K562 (cell line): ENCODE data around the gene SYNPO2. TPM values are rescaled to one million over a fixed set of nuclear protein-coding genes. Genes with fewer than 3 reads are reported as not detected.

ENCODE experiments used
- ATAC-seq: fragments of 200-7000 bp; cut with Tn5 transposase; 3 replicates; pipeline ENCODE4 v1.9.1; 2020; ENCODE audit warnings: moderate library complexity
- BruUV-seq: library from RNA; stranded (reverse); fragments of 400-500 nt; replicated peaks from 2 replicates; lab custom pipeline; 2021; lab: Mats Ljungman, UMichigan
- CTCF ChIA-PET: fragments of 300-600 bp; formaldehyde crosslinking; extraction: SDS; loops from one replicate; lab custom pipeline; 2021; ENCODE audit warnings: low intra/inter-chr PET ratio; lab: Yijun Ruan, JAX
- POLR2A ChIA-PET: fragments of 300-600, 350-650 bp; sonication (Branson Sonifier 250); formaldehyde crosslinking; extraction: SDS; loops from one replicate; lab custom pipeline; 2021; ENCODE audit warnings: antibody characterized with exemption, inconsistent platforms; lab: Yijun Ruan, JAX
- DNase-seq, 4 experiments: peaks; one replicate each; pipeline versions ENCODE4 v3.0.0 to v3.0.0-alpha.2; 2011 to 2018; ENCODE audit warnings: low spot score in 3 of 4, mixed read lengths in 3 of 4; ENCODE audit errors: extremely low read depth in 1 of 4
- FAIRE-seq: peaks from 2 replicates; lab custom pipeline; 2011; peaks lifted over from hg19 to GRCh38; lab: Jason Lieb, UNC
- H2AFZ ChIP-seq: 2 replicates; pipeline ENCODE4 v1.6.0; 2011; ENCODE audit warnings: low read depth, low read length, control low read depth, inconsistent platforms
- H3K27ac ChIP-seq: fragments of 200-600 bp; 3 replicates; pipeline ENCODE4 v1.8.0; 2011; ENCODE audit warnings: low read depth, mild to moderate bottlenecking, control low read depth, inconsistent platforms, low read length, moderate library complexity, mixed read lengths; ENCODE audit errors: extremely low read depth
- H3K27me3 ChIP-seq, 2 experiments: fragments of 300-600 bp in 1 of 2; 2 replicates in 1 of 2; 3 replicates in 1 of 2; pipeline versions ENCODE4 v1.6.0 to v1.8.0; 2011; ENCODE audit warnings: inconsistent platforms in 2 of 2, low read length in 2 of 2, mild to moderate bottlenecking in 1 of 2, mixed read lengths in 1 of 2, moderate library complexity in 1 of 2; ENCODE audit not compliant: control insufficient read depth in 2 of 2, insufficient read depth in 2 of 2
- H3K36me3 ChIP-seq: fragments of 300-600 bp; 3 replicates; pipeline ENCODE4 v1.8.0; 2011; ENCODE audit warnings: mild to moderate bottlenecking, low read length, inconsistent platforms; ENCODE audit not compliant: control insufficient read depth, insufficient read depth
- H3K4me1 ChIP-seq, 2 experiments: fragments of 200-600 bp in 1 of 2; replicated peaks in 1 of 2; 2 replicates in 1 of 2; 3 replicates in 1 of 2; pipeline versions ENCODE4 v1.5.1 to v1.8.0; 2011; ENCODE audit warnings: inconsistent platforms in 2 of 2, low read length in 2 of 2, mild to moderate bottlenecking in 1 of 2, mixed read lengths in 1 of 2, moderate library complexity in 1 of 2; ENCODE audit not compliant: control insufficient read depth in 2 of 2, insufficient read depth in 2 of 2
- H3K4me2 ChIP-seq: 2 replicates; pipeline ENCODE4 v1.6.1; 2011; ENCODE audit warnings: low read length, control low read depth, inconsistent platforms, mixed read lengths; ENCODE audit not compliant: insufficient read depth
- H3K4me3 ChIP-seq: fragments of 200-600 bp; sonication (generic), shearing (Covaris generic); 2 replicates; pipeline ENCODE4 v1.5.1; 2016; ENCODE audit warnings: control low read depth, inconsistent platforms
- H3K79me2 ChIP-seq: fragments of 200-600 bp; 3 replicates; pipeline ENCODE4 v1.8.0; 2011; ENCODE audit warnings: low read length, inconsistent platforms; ENCODE audit not compliant: control insufficient read depth, insufficient read depth
- H3K9ac ChIP-seq, 2 experiments: 2 replicates each; pipeline versions ENCODE4 v1.6.0 to v1.6.1; 2011; ENCODE audit warnings: low read depth in 2 of 2, low read length in 2 of 2, control low read depth in 1 of 2, inconsistent platforms in 1 of 2, mild to moderate bottlenecking in 1 of 2, mixed read lengths in 1 of 2; ENCODE audit not compliant: insufficient read depth in 1 of 2
- H3K9me1 ChIP-seq: one replicate; pipeline ENCODE4 v1.6.0; 2011; ENCODE audit warnings: inconsistent platforms, mild to moderate bottlenecking, low read length, moderate library complexity; ENCODE audit not compliant: control insufficient read depth, insufficient read depth
- H3K9me3 ChIP-seq: replicated peaks from 2 replicates; pipeline ENCODE4 v1.5.1; 2011; ENCODE audit warnings: low read depth, low read length, inconsistent platforms; ENCODE audit not compliant: control insufficient read depth, insufficient read depth
- H4K20me1 ChIP-seq: replicated peaks from 2 replicates; pipeline ENCODE4 v1.6.1; 2011; ENCODE audit warnings: low read length, inconsistent platforms, mixed read lengths; ENCODE audit not compliant: control insufficient read depth, insufficient read depth
- BCOR ChIP-seq: fragments of 450-650 bp; IDR thresholded peaks from 2 replicates; pipeline ENCODE4 v1.6.1; 2016
- CREB1 ChIP-seq, 2 experiments: sonication (generic) in 1 of 2; formaldehyde crosslinking in 1 of 2; IDR thresholded peaks; 2 replicates each; pipeline versions ENCODE4 v1.6.1 to v1.8.0; 2012 to 2022; ENCODE audit warnings: inconsistent platforms in 1 of 2, mild to moderate bottlenecking in 1 of 2, missing genetic modification reagents in 1 of 2, moderate library complexity in 1 of 2
- CREB3L1 ChIP-seq: fragments of 450-650 bp; IDR thresholded peaks from 2 replicates; pipeline ENCODE4 v1.6.1; 2014; ENCODE audit warnings: low read depth, mild to moderate bottlenecking, moderate library complexity, borderline replicate concordance
- E2F6 ChIP-seq, 2 experiments: IDR thresholded peaks; 2 replicates each; pipeline ENCODE4 v1.6.1; 2011; ENCODE audit warnings: borderline replicate concordance in 1 of 2, control low read depth in 1 of 2, low read depth in 1 of 2, low read length in 1 of 2, mild to moderate bottlenecking in 1 of 2, mixed read lengths in 1 of 2, moderate library complexity in 1 of 2; ENCODE audit not compliant: insufficient read depth in 1 of 2, insufficient read length in 1 of 2, poor library complexity in 1 of 2, severe bottlenecking in 1 of 2; ENCODE audit errors: extremely low read depth in 1 of 2
- HSF4 ChIP-seq: fragments of 250-450 bp; sonication (Bioruptor Pico); IDR thresholded peaks from 2 replicates; pipeline ENCODE4 v2.1.2; 2022; ENCODE audit warnings: mild to moderate bottlenecking, moderate library complexity, borderline replicate concordance
- ILF3 ChIP-seq: fragments of 450-650 bp; IDR thresholded peaks from 2 replicates; pipeline ENCODE4 v1.6.1; 2018; ENCODE audit warnings: antibody characterized with exemption, mild to moderate bottlenecking, moderate library complexity, borderline replicate concordance
- MAZ ChIP-seq, 2 experiments: fragments of 450-650 bp in 1 of 2; sonication (generic) in 1 of 2; formaldehyde crosslinking; IDR thresholded peaks in 1 of 2; conservative IDR thresholded peaks in 1 of 2; 2 replicates each; pipeline versions ENCODE4 v1.4.0 to v1.5.0; 2020; ENCODE audit warnings: mild to moderate bottlenecking in 1 of 2, missing genetic modification reagents in 1 of 2
- POLR2AphosphoS2 ChIP-seq: IDR thresholded peaks from 2 replicates; pipeline ENCODE4 v1.6.1; 2012; ENCODE audit warnings: low read length, improper control_type of control experiment
- POLR2G ChIP-seq: fragments of 200-400 bp; formaldehyde crosslinking; IDR thresholded peaks from 2 replicates; pipeline ENCODE4 v1.6.1; 2017; ENCODE audit warnings: low read depth, mild to moderate bottlenecking, antibody characterized with exemption, low read length, moderate library complexity
- RB1 ChIP-seq: fragments of 450-650 bp; IDR thresholded peaks from 2 replicates; pipeline ENCODE4 v1.6.1; 2017; ENCODE audit warnings: low read depth, mild to moderate bottlenecking
- RHOXF2B ChIP-seq: fragments of 250-450 bp; sonication (Bioruptor Pico); conservative IDR thresholded peaks from 2 replicates; pipeline ENCODE4 v1.5.1; 2021
- SAP30 ChIP-seq: fragments of 200-600 bp; sonication (generic); IDR thresholded peaks from 2 replicates; pipeline ENCODE4 v1.6.1; 2012; ENCODE audit warnings: borderline replicate concordance, low read depth, mild to moderate bottlenecking, moderate library complexity, low read length, control low read depth, inconsistent platforms; ENCODE audit not compliant: insufficient read depth, poor library complexity, severe bottlenecking
- SMARCE1 ChIP-seq: fragments of 450-650 bp; IDR thresholded peaks from 2 replicates; pipeline ENCODE4 v1.7.1; 2016; ENCODE audit warnings: mild to moderate bottlenecking
- STAT5B ChIP-seq: fragments of 250-450 bp; sonication (Bioruptor Pico); IDR thresholded peaks from 2 replicates; pipeline ENCODE4 v1.8.0; 2021; ENCODE audit warnings: mild to moderate bottlenecking, inconsistent platforms
- THRA ChIP-seq: fragments of 450-650 bp; IDR thresholded peaks from 2 replicates; pipeline ENCODE4 v1.6.1; 2017; ENCODE audit warnings: mild to moderate bottlenecking, moderate library complexity
- ZC3H8 ChIP-seq: fragments of 450-650 bp; IDR thresholded peaks from 2 replicates; pipeline ENCODE4 v1.6.1; 2017
- ZNF133 ChIP-seq: fragments of 250-450 bp; sonication (Bioruptor Pico); IDR thresholded peaks from 2 replicates; pipeline ENCODE4 v1.4.0; 2020; ENCODE audit warnings: mild to moderate bottlenecking
- ZNF655 ChIP-seq: fragments of 250-450 bp; sonication (Bioruptor Pico); IDR thresholded peaks from 2 replicates; pipeline ENCODE4 v1.5.0; 2021
- ZNF830 ChIP-seq: fragments of 250-450 bp; sonication (Bioruptor Pico); IDR thresholded peaks from 2 replicates; pipeline ENCODE4 v1.5.0; 2021; ENCODE audit warnings: mild to moderate bottlenecking
- WGBS: fragments of 100-300 bp; shearing (Covaris generic); methylation state at CpG from one replicate; pipeline ENCODE4 v1.1.6; 2016; ENCODE audit warnings: low coverage, mixed read lengths; ENCODE audit not compliant: insufficient coverage; ENCODE audit errors: missing lambda C conversion rate; 5-methylcytosine and 5-hydroxymethylcytosine counted together
- in situ Hi-C: fragments of 300-500 bp; cut with MboI; formaldehyde crosslinking; loops from 4 replicates; pipeline ENCODE4 v1.15.0; 2018; ENCODE audit warnings: inconsistent platforms, mixed read lengths
- intact Hi-C: fragments of 100-400 bp; cut with micrococcal nuclease; formaldehyde crosslinking; loops from 2 replicates; pipeline ENCODE4 v1.14.2; 2022
- polyA plus RNA-seq, 8 experiments: library from polyadenylated mRNA; depleted of rRNA in 4 of 8; stranded (reverse) in 5 of 8; unstranded in 3 of 8; fragments of >200 nt; fragmentation: Nextera tagmentation in 2 of 8; fragmentation: Illumina TruSeq in 1 of 8; extraction: Ambion mirVana in 2 of 8; extraction: Trizol in 1 of 8; gene quantifications; 2 replicates each; pipeline versions ENCODE4 v1.2.1 to v1.2.3, GENCODE V29; 2011 to 2014; ENCODE audit warnings: inconsistent platforms in 1 of 8, missing spikeins in 1 of 8
- total RNA-seq, 7 experiments: library from RNA; depleted of rRNA in 6 of 7; stranded (reverse); fragments of >200 nt in 6 of 7; fragmentation: Illumina TruSeq in 2 of 7; extraction: Trizol in 2 of 7; gene quantifications; 2 replicates each; pipeline versions ENCODE4 v1.2.1 to v1.2.3, GENCODE V29; 2011 to 2021; ENCODE audit warnings: low replicate concordance in 1 of 7

The SYNPO2 gene
- total and polyA plus RNA-seq, 9 of the 15 experiments (the other 6 are each of a cell fraction or from before 2014, with no cell fraction given): 0.03 to 0.18 TPM; not detected in 7

DNA sequence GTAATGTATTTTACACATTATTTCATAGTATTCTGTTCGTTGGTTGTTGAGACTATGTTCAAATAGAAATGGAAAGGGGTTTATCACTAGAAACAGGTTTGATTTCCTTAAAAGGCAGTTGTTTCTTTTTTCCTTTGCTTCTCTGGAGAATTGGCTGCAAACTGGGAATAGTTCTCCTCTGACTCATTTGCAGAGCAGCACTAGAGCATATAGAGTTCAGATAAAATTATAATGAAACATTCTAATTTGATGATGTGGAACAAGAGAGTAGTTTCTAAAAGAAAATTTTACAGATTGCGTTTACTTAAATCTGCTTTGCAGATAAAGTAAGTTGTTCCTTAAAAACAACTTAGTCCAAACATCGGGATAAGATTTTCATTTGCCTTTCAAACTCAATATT lies 29.7 kb downstream of the SYNPO2 start:
- Histone ChIP-seq H3K4me2 (no peak overlapping the region), H3K79me2 (no peaks in the 10 kb centered on the region), H3K9me3 (no peaks in the 10 kb centered on the region), H3K4me1 (no peaks in the 10 kb centered on the region), H3K4me3 (no peak overlapping the region), H3K27ac (no peak overlapping the region), H2AFZ (no peak overlapping the region), H3K36me3 (no peaks in the 10 kb centered on the region), H3K9ac (no peak overlapping the region), H4K20me1 (no peaks in the 10 kb centered on the region), H3K27me3 (no peaks in the 10 kb centered on the region), H3K9me1 (no peaks in the 10 kb centered on the region)
- CTCF ChIA-PET: no interaction called here
- 2% methylated on average over 3 of the region's 3 CpGs for WGBS
- in situ Hi-C loops (no loop called here), intact Hi-C loops (no loop called here)
- ATAC-seq: no peak
- FAIRE-seq: no peak
- BruUV-seq: no TSS peak
- POLR2A ChIA-PET: no interaction called here
- no peak for DNase-seq
- TF ChIP-seq MAZ (CRISPR knock-in tag; conservative IDR thresholded peaks at IDR 0.05 in 1 of 2, IDR thresholded peaks at IDR 0.05 in 1 of 2): no peak
- TF ChIP-seq THRA: no peak
- no peak for TF ChIP-seq ILF3
- no peak for TF ChIP-seq BCOR
- TF ChIP-seq ZNF655 (CRISPR knock-in tag): no peak
- TF ChIP-seq CREB3L1: no peak
- no peak for TF ChIP-seq HSF4
- no peak for TF ChIP-seq SAP30
- TF ChIP-seq POLR2G: no peak
- TF ChIP-seq ZNF830 (CRISPR knock-in tag): no peak
- no peak for TF ChIP-seq ZC3H8
- TF ChIP-seq RHOXF2B (CRISPR knock-in tag): no peak
- TF ChIP-seq CREB1 (IDR thresholded peaks at IDR 0.05): no peak
- no peak for TF ChIP-seq CREB1 (CRISPR knock-in tag; IDR thresholded peaks at IDR 0.05)
- no peak for TF ChIP-seq SMARCE1
- TF ChIP-seq E2F6 (IDR thresholded peaks at IDR 0.05; ENCODE audit: borderline replicate concordance in 1 of 2, extremely low read depth in 1 of 2, insufficient read depth in 1 of 2, insufficient read length in 1 of 2, low read depth in 1 of 2, low read length in 1 of 2, poor library complexity in 1 of 2, severe bottlenecking in 1 of 2): no peak
- no peak for TF ChIP-seq RB1
- TF ChIP-seq POLR2AphosphoS2: no peak
- TF ChIP-seq ZNF133 (CRISPR knock-in tag): no peak
- TF ChIP-seq STAT5B (CRISPR knock-in tag): no peak
